ENCODE data around the gene COL23A1.

Gene COL23A1

DNA sequence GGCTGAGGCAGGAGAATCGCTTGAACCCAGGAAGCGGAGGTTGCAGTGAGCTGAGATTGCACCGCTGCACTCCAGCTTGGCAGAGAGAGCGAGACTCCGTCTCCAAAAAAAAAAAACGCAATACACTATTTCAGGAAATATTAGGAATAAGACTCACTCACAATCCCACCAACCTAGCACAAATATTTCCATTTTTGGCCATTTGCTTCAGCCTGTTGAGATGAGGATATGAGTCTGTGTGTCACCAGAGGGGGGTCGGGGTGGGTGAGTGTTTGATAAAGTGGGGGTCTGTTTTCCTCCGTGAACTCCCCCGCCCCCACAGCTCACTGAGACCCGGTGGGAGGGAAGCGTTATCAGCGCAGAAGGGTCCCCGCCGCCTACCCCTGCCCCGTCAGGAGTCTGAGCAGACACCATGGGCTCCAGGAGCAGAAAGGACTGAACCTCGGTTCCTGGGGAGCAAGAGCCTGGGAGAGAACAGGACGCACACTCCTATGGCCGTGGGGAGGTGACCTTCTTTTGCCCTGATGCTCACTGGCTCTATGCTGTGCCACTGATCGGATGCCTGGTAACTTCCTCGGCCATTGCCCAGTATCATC is 203.8 kb downstream of the COL23A1 start:
- DNase-seq = peak in 1 of 2 donors; percentile 34
- Histone ChIP-seq H3K27me3 (peaks cover 0 to 60% of the 10 kb centered on the region in 2 donors), H3K9me3 (no peaks in the 10 kb centered on the region), H3K4me3 (no peak overlapping the region), H3K36me3 (no peaks in the 10 kb centered on the region), H3K27ac (no peak overlapping the region), H3K4me1 (no peaks in the 10 kb centered on the region)
- intact Hi-C loops (cut with DNase I; ENCODE audit: low total_unique reads) = no loop called here
- TF ChIP-seq, protein P1, sequence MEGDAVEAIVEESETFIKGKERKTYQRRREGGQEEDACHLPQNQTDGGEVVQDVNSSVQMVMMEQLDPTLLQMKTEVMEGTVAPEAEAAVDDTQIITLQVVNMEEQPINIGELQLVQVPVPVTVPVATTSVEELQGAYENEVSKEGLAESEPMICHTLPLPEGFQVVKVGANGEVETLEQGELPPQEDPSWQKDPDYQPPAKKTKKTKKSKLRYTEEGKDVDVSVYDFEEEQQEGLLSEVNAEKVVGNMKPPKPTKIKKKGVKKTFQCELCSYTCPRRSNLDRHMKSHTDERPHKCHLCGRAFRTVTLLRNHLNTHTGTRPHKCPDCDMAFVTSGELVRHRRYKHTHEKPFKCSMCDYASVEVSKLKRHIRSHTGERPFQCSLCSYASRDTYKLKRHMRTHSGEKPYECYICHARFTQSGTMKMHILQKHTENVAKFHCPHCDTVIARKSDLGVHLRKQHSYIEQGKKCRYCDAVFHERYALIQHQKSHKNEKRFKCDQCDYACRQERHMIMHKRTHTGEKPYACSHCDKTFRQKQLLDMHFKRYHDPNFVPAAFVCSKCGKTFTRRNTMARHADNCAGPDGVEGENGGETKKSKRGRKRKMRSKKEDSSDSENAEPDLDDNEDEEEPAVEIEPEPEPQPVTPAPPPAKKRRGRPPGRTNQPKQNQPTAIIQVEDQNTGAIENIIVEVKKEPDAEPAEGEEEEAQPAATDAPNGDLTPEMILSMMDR (IDR thresholded peaks at IDR 0.05) = no peak

DNA sequence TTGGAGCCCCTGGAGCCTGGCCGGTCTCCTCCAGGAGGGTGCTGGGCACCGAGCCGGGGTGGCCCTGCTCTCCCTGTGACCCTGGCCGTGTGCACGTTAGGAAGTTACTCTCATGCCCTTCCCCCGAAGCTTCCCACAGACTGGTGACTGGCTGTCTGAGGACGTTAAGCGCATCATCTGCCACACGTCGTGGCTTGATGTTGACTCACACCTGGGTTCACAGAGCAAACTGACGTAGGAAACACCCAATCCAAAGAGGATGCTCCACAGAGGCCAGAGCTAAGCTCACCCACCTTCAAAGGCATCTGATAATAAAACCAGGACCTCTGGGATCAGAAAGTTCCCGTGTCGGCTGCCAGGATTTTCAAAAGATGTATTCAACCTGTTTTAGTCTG is 204.7 kb downstream of the COL23A1 start:
- intact Hi-C loops (cut with DNase I; ENCODE audit: low total_unique reads) = no loop called here
- peaks cover 0 to 60% of the 10 kb centered on the region in 2 donors for H3K27me3 ChIP-seq
- TF ChIP-seq, protein P1 (IDR thresholded peaks at IDR 0.05) = no peak
- H3K4me3 ChIP-seq = no peak overlapping the region
- no peak overlapping the region for H3K27ac ChIP-seq
- no peaks in the 10 kb centered on the region for H3K4me1 ChIP-seq
- no peaks in the 10 kb centered on the region for H3K36me3 ChIP-seq
- no peaks in the 10 kb centered on the region for H3K9me3 ChIP-seq
- DNase-seq = no peak

DNA sequence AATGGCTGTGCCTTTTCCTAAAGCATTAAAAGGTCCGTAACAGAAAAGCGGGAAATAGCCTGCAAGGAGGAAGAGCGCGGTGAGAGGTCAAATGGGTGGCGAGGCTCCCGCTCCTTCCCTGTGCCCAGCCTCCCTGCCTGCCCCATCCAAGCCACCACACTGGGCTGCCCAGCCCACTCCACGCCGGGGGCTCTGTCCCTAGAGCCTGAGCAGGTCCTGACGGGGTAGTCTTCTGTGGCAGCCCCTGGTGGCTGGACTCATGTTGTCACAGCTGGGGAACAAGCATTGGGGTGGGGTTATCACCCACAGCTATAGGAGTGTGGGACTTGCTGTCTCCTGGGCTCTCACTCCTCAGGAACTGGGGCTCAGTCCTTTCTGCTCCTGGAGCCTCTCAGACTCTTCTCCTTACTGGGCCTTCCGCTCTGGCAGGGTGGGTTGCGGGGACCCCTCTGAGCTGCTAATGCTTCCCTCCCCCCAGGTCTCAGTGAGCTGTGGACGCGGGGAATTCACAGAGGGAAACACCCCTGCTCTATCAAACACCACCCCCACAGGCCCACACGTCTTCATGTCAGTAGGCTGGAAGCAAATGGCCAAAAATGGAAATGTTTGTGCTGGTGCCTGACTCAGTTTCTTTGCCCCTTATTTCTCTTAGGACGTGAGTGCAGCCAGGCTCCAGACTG is 205.2 kb downstream of the COL23A1 start:
- TF ChIP-seq, protein P1 (IDR thresholded peaks at IDR 0.05) = no peak
- intact Hi-C loops (cut with DNase I; ENCODE audit: low total_unique reads) = no loop called here
- Histone ChIP-seq H3K4me1 (no peaks in the 10 kb centered on the region), H3K9me3 (no peaks in the 10 kb centered on the region), H3K36me3 (no peaks in the 10 kb centered on the region), H3K27ac (no peak overlapping the region), H3K27me3 (peaks cover 0 to 55% of the 10 kb centered on the region in 2 donors), H3K4me3 (no peak overlapping the region)
- DNase-seq = no peak

DNA sequence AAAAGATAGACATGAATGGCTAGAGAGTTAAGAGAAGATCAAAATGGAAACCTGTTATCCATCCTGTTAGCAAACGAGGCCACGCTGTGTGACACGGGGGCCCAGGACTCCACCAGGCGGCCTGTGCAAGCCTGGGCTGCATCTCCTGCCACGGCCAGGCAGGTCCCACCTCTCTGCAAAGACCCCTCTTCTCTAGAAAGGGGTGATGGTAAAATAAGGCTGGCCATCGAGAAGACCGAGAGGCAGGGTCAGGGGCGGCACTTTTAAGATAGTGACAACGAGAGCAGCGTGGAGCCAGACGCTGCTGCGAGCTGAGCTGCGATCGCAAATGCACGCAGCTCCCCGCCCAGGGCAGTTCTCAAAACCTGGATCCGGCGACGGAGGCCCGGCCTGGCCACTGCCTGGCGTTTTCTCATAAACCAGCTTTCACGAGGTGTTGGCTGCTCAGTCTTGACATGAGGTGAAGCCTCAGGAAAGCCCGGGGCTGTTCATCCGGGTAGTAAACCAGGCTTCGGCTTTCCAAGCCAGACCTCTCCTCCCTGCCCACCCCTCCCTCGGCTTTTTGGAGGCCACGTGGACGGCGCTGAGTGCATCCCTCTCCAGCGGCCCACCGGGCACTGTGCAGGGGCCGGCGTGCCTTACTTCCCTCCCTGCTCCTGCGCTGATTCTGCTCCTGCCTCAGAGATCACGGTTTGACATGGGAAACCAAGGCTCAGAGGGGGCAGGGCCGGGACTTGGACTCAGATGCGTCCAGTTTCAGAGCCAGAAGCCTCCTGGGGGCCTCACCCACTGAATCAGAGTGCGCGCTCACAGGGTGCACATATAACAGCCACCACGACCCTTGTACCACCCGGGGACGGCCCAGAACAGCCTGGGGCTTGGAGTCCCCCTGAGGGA is 206.0 kb downstream of the COL23A1 start:
- H3K27me3 ChIP-seq = peaks cover 0 to 50% of the 10 kb centered on the region in 2 donors
- H3K27ac ChIP-seq = no peak overlapping the region
- no peak for DNase-seq
- TF ChIP-seq, protein P1 (IDR thresholded peaks at IDR 0.05) = no peak
- no peaks in the 10 kb centered on the region for H3K36me3 ChIP-seq
- intact Hi-C loops (cut with DNase I; ENCODE audit: low total_unique reads) = no loop called here
- no peak overlapping the region for H3K4me3 ChIP-seq
- no peaks in the 10 kb centered on the region for H3K4me1 ChIP-seq
- no peaks in the 10 kb centered on the region for H3K9me3 ChIP-seq

DNA sequence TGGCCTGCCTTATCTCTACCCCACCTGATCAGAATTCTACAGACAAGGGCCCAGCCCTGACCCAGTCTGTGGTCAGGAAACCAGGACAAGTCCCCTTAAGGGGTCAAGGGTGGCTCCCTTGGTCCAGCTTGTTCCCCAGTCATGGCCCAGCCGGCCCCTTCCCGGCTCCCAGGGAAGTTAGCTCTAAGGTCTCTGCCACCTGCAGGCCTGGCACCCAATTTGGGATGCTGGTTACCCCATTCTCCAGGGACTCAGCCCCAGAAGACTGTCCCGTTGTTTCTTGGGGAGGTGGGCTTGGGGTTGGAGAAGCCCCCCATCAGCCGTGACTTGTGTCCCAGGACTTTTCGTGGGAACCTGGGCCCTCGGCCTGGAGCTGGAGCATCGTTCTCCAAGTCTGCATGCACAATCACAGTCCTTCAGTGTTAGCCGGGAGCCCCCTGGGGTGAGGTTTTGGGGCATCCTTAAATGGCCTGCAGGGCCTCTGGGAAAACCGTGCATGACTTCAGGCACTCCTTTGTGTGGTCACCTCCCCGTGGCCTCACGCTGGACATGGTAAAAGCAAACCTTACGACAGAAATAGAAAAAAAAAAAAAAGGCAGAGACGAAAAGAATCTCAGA is 206.8 kb downstream of the COL23A1 start:
- no peak for DNase-seq
- H3K4me3 ChIP-seq = no peak overlapping the region
- no peak overlapping the region for H3K27ac ChIP-seq
- peaks cover 0 to 47% of the 10 kb centered on the region in 2 donors for H3K27me3 ChIP-seq
- H3K4me1 ChIP-seq = no peaks in the 10 kb centered on the region
- intact Hi-C loops (cut with DNase I; ENCODE audit: low total_unique reads) = no loop called here
- no peaks in the 10 kb centered on the region for H3K36me3 ChIP-seq
- no peaks in the 10 kb centered on the region for H3K9me3 ChIP-seq
- TF ChIP-seq, protein P1 (IDR thresholded peaks at IDR 0.05) = no peak

All from tibial artery (tissue), 4 donors.